HG02884 (cell line): ENCODE results near the gene GRID2.

Source experiments
- ATAC-seq: cut with Tn5 transposase; IDR thresholded peaks from one replicate; pipeline ENCODE4 v1.9.1; 2021; ENCODE audit warnings: mild to moderate bottlenecking, moderate library complexity; ENCODE audit not compliant: unreplicated experiment

The GRID2 gene

GRCh38 chr4:93373893-93374860, 1070.4 kb downstream of the GRID2 start:
- no peak for ATAC-seq

- ATAC-seq: no peak
Observed at GRCh38 chr4:93384241-93384640, 1080.5 kb downstream of the GRID2 start.

- ATAC-seq: no peak
Observed at GRCh38 chr4:93384887-93385286, 1081.1 kb downstream of the GRID2 start.

- ATAC-seq: no peak
Observed at GRCh38 chr4:93394545-93395081, 1090.8 kb downstream of the GRID2 start.

DNA sequence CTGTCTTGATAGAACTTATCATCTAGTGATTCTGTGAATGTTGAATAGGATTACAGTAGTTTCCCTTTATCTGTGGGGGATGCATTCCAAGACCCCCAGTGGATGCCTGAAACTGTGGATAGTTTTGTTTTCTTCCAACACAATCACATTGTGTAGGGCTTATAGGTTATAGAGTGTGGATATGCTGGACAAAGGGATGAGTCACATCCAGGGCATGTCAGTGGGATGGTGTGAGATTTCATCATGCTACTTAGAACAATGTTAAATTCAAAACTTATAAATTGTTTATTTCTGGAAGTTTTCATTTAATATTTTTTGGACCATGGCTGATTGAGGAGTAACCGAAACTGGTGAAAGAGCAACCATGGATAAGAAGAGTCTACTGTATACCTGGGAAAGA, 1092.5 kb downstream of the GRID2 start:
- no peak for ATAC-seq

DNA sequence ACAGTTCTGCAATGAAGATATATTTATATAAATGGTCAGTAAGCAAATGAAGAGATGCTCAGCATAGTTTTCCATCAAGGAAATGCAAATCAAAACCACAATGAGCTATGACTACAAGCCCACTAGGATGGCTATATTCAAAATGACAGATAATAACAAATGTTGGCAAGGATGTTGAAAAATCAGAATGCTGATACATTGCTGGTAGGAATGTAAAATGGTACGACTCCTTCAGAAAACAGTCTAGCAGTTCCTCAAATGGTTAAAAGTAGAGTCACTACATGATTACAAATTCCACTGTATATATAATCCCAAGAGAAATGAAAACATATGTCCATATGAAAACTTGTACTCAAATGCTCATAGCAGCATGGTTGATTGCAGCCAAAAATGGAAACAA, 1099.8 kb downstream of the GRID2 start:
- no peak for ATAC-seq

- ATAC-seq: no peak
Observed at GRCh38 chr4:93407493-93408275, 1103.9 kb downstream of the GRID2 start.

DNA sequence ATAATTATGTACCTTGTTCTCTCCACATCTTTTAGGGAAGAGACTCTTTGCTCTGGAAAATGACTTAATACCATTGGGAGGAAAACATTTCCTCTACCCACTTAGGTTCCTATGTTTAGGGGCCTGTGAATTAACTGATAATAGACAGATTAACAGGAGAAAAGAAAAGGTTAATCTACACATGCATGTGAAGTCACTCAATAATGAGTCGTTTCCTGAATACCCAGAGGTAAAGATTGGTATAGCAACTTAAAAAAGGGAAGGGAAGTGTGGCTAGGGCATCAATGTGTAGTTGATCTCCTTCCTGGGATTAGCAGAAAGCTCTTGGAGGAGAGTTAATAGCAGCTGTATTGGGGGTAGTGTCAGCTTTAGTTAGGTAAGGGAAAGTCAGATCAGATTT, 1105.3 kb downstream of the GRID2 start:
- no peak for ATAC-seq

DNA sequence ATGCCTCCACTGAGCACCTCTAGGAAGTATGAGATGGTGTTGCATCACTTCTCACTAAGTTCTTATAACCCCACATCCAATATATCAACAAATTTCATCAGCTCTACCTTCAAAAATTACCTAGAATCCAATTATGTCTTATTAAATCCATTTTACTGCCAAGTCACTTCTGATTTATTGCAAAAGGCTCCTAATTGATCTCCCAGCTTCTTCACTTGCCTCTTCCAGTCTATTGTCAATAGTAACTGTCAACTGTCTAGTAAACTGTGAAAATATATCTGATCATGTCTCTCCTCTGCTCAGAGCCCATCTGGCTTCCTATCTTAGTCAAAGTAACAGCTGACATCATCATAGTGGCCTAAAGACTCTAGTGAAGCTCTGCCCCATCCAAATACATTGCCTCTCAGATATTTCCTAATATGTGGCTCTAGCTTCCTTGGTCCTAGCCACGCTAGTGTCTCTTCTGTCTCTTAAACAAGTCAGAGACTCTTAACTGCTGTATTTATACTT, 1110.3 kb downstream of the GRID2 start:
- no peak for ATAC-seq

- ATAC-seq: no peak
Observed at GRCh38 chr4:93416344-93417128, 1112.8 kb downstream of the GRID2 start.

GRCh38 chr4:93431371-93431770, 1127.6 kb downstream of the GRID2 start:
- no peak for ATAC-seq

- no peak for ATAC-seq
Observed at GRCh38 chr4:93433840-93434239, 1130.1 kb downstream of the GRID2 start.

GRCh38 chr4:93436000-93436626, 1132.3 kb downstream of the GRID2 start:
- no peak for ATAC-seq

DNA sequence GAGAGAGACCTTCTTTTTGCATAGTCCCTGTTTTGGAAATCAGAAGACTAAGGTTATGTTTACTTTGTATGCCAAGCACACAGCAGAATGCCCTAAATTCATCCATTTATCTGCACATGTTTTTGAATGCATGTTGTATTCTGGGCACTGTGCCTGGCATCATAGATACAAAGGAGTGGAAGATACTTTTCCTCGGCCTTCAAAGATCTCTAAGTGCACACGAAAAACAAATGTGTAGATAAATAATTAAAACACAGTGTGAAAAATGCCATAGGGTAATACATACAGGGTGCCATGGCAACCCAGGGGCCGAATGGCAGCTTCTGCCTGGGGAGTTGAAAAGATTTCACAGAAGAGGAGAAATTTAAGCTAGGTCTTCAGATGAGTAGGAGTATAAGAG, 1134.2 kb downstream of the GRID2 start:
- ATAC-seq: no peak

GRCh38 chr4:93444860-93445259, 1141.1 kb downstream of the GRID2 start:
- ATAC-seq: no peak

DNA sequence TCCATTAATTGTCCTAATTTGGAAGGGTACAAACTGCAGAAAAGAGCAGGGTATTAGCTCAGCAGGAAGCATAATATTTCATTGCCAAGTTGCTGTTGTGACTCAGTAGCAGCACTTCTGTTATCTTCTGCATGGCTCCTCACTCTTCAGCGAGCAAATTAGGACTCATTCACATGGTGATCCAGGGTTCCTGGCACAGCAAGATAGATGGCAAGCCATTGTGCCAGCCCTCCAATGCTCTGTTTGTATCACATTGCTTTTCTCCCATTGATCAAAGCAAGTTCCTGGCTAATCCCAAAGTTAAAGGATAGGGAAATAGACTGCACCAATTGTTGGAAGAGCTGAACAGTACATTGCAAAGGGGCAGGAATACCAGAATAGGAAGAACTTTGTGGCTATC, 1142.3 kb downstream of the GRID2 start:
- ATAC-seq: no peak

DNA sequence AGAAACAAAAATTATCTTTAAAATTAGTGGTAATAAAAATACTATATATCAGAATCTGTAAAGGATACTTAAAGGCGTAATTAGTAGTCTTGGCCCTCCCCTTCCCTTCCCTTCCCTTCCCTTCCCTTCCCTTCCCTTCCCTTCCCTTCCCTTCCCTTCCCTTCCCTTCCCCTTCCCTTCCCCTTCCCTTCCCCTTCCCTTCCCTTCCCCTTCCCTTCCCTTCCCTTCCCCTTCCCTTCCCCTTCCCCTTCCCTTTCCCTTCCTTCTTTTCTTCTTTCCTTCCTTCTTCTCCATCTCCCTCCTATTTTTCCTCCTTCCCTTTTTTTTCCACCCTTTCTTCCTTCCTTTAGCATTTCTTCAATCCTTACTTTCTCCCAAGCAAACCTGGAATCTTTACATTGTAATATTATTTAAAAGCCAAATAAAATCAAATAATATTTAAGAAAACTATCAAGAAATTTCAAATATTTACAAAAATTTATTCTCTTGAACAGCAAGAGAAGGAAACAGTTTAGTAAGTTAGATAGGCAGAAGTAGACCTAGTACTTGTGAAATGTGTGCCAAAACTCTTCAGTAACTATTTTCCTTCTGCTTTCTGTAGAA, 1145.0 kb downstream of the GRID2 start:
- no peak for ATAC-seq

DNA sequence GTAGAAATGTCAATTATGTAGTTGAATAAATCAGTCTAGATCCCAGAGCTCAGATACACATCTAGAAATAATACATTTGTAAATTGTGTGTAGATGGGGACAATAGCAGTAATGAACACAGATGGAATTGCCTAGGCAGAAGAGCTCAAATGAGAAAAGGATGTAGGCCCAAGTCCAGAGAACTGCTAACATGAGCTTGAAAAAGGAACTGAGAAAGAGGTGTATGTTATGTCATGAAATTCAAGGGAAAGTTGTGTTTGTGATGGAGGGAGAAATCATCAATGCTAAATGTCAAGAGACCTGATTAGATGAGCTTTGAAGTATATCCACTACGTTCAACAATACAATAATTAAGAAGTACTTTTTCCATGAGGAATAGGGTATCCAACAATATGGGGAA, 1148.2 kb downstream of the GRID2 start:
- no peak for ATAC-seq

DNA sequence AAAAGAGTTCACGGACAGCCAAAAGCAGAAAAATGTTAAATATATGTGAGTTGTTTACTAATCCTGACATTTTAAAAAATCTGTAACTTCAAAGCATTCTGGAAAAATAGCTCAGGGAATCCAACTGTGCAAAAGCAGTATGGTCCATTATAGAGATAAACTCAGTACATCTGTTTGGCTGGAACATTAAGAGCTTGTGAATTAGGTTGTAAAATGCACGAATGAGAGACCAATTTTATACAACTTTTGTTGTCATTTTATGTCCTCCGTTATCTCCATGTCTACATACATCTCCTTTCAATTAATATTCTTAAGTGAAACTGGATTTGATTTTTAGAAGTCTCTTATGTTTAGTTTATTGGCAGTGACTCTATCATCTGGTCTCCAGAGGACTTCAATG, 1157.8 kb downstream of the GRID2 start:
- ATAC-seq: no peak

DNA sequence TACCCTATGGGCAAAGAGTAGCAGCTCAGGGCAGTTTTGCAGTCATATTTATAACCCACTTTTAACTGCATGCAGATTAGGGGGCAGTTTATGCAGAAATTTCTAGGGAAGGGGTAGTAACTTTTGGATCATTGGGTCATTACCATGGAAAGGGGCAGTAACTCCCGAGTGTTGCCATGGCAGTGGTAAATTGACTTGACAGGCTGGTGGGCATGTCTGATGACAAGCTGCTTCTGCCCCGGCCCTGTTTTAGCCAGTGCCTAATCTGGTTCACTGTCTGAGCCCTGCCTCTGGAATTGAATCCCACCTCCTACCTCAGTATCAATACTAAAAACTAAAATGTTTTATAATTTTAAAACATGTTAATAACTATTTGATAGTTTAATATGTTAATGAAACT, 1162.7 kb downstream of the GRID2 start:
- ATAC-seq: no peak
